Endothelial cell of umbilical vein (primary cell): ENCODE measurements around the gene AHCY. TPM values are rescaled to one million over a fixed set of nuclear protein-coding genes. Genes with fewer than 3 reads are reported as not detected.

Source experiments
- BruUV-seq: library from RNA; stranded (reverse); fragments of 400-500 nt; replicated peaks from 2 replicates; lab custom pipeline; 2021; lab: Mats Ljungman, UMichigan
- CTCF ChIA-PET: fragments of 300-600, 350-600 bp; sonication (Branson Sonifier 250); formaldehyde crosslinking; loops from one replicate; lab custom pipeline; 2021; ENCODE audit warnings: antibody characterized with exemption, inconsistent platforms; lab: Charles Lee
- POLR2A ChIA-PET: fragments of 300-600, 350-600 bp; sonication (Branson Sonifier 250); formaldehyde crosslinking; loops from one replicate; lab custom pipeline; 2021; ENCODE audit warnings: antibody characterized with exemption, inconsistent platforms; lab: Charles Lee
- DNase-seq: peaks from one replicate; pipeline ENCODE4 v3.0.0-alpha.2; 2011; ENCODE audit warnings: low read depth, low spot score
- FAIRE-seq: peaks from 2 replicates; lab custom pipeline; 2011; peaks lifted over from hg19 to GRCh38; lab: Jason Lieb, UNC
- H2AFZ ChIP-seq: 2 replicates; pipeline ENCODE4 v1.6.0; 2012; ENCODE audit warnings: low read depth, low read length, control low read depth, inconsistent platforms
- H3K27ac ChIP-seq: 2 replicates; pipeline ENCODE4 v1.5.1; 2011; ENCODE audit warnings: low read depth, mild to moderate bottlenecking, control low read depth, low read length, moderate library complexity; ENCODE audit not compliant: insufficient read depth
- H3K27me3 ChIP-seq, 2 experiments: 2 replicates each; pipeline versions ENCODE4 v1.6.0 to v1.6.1; 2011; ENCODE audit warnings: low read length in 2 of 2, mixed read lengths in 1 of 2; ENCODE audit not compliant: control insufficient read depth in 2 of 2, insufficient read depth in 2 of 2
- H3K36me3 ChIP-seq, 2 experiments: 2 replicates in 1 of 2; 3 replicates in 1 of 2; pipeline ENCODE4 v1.5.1; 2011; ENCODE audit warnings: low read length in 2 of 2, mild to moderate bottlenecking in 1 of 2, moderate library complexity in 1 of 2; ENCODE audit not compliant: control insufficient read depth in 2 of 2, insufficient read depth in 2 of 2; ENCODE audit errors: extremely low read depth in 1 of 2
- H3K4me1 ChIP-seq: 3 replicates; pipeline ENCODE4 v1.5.1; 2011; ENCODE audit warnings: mild to moderate bottlenecking, low read length; ENCODE audit not compliant: control insufficient read depth, insufficient read depth; ENCODE audit errors: extremely low read depth
- H3K4me2 ChIP-seq: 2 replicates; pipeline ENCODE4 v1.6.1; 2011; ENCODE audit warnings: low read length, control low read depth, mixed read lengths; ENCODE audit not compliant: insufficient read depth
- H3K4me3 ChIP-seq, 3 experiments: fragments of 200-600 bp in 1 of 3; sonication (generic), shearing (Covaris generic) in 1 of 3; replicated peaks in 1 of 3; 2 replicates each; pipeline ENCODE4 v1.5.1; 2011 to 2016; ENCODE audit warnings: control low read depth in 3 of 3, low read length in 3 of 3, mild to moderate bottlenecking in 2 of 3, inconsistent platforms in 1 of 3, low read depth in 1 of 3, moderate library complexity in 1 of 3; ENCODE audit not compliant: insufficient read depth in 1 of 3
- H3K79me2 ChIP-seq: 2 replicates; pipeline ENCODE4 v1.6.0; 2012; ENCODE audit warnings: low read length, inconsistent platforms; ENCODE audit not compliant: control insufficient read depth, insufficient read depth
- H3K9ac ChIP-seq: replicated peaks from 2 replicates; pipeline ENCODE3; 2011; ENCODE audit warnings: low read length, control low read depth; ENCODE audit not compliant: insufficient read depth; ENCODE audit errors: extremely low read depth
- H3K9me1 ChIP-seq: replicated peaks from 3 replicates; pipeline ENCODE4 v1.6.0; 2011; ENCODE audit warnings: mild to moderate bottlenecking, low read length; ENCODE audit not compliant: control insufficient read depth, insufficient read depth; ENCODE audit errors: extremely low read depth
- H3K9me3 ChIP-seq: replicated peaks from 2 replicates; pipeline ENCODE4 v1.5.1; 2012; ENCODE audit warnings: low read length, inconsistent platforms; ENCODE audit not compliant: control insufficient read depth, insufficient read depth
- H4K20me1 ChIP-seq: replicated peaks from 2 replicates; pipeline ENCODE3; 2011; ENCODE audit warnings: mild to moderate bottlenecking, low read length; ENCODE audit not compliant: control insufficient read depth, insufficient read depth; ENCODE audit errors: extremely low read depth
- EZH2 ChIP-seq: IDR thresholded peaks from 2 replicates; pipeline ENCODE4 v1.6.1; 2012; ENCODE audit warnings: borderline replicate concordance, low read depth, mild to moderate bottlenecking, moderate library complexity, low read length, inconsistent platforms; ENCODE audit not compliant: severe bottlenecking
- FOS ChIP-seq: IDR thresholded peaks from 2 replicates; pipeline ENCODE4 v1.6.1; 2011; ENCODE audit warnings: mild to moderate bottlenecking, low read length, moderate library complexity, borderline replicate concordance; ENCODE audit not compliant: insufficient read depth
- GATA2 ChIP-seq: IDR thresholded peaks from 2 replicates; pipeline ENCODE4 v1.7.0; 2011; ENCODE audit warnings: low read depth, mild to moderate bottlenecking, moderate library complexity, mixed read lengths, low read length; ENCODE audit not compliant: insufficient read length, insufficient read depth
- JUN ChIP-seq: IDR thresholded peaks from 2 replicates; pipeline ENCODE4 v1.6.1; 2011; ENCODE audit warnings: borderline replicate concordance, low read depth; ENCODE audit not compliant: insufficient read length, insufficient read depth
- MYC ChIP-seq: IDR thresholded peaks from one replicate; pipeline ENCODE4 v1.6.1; 2011; ENCODE audit warnings: mild to moderate bottlenecking, low read depth, low read length
- POLR2A ChIP-seq: IDR thresholded peaks from 2 replicates; pipeline ENCODE4 v1.6.1; 2012; ENCODE audit warnings: low read depth, mild to moderate bottlenecking, control low read depth, low read length
- POLR2AphosphoS5 ChIP-seq: IDR thresholded peaks from 2 replicates; pipeline ENCODE4 v1.6.1; 2012; ENCODE audit warnings: low read depth, mild to moderate bottlenecking, control low read depth, low read length, moderate library complexity; ENCODE audit not compliant: insufficient read depth
- dilution Hi-C: fragments of 300-500 bp; cut with MboI; formaldehyde crosslinking; loops from one replicate; pipeline ENCODE4 v1.15.0; 2019; ENCODE audit warnings: low sequenced_read_pairs; ENCODE audit not compliant: extremely low pct_ligation_motif_present
- intact Hi-C: fragments of 100-400 bp; cut with micrococcal nuclease; formaldehyde crosslinking; loops from one replicate; pipeline ENCODE4 v1.10.0; 2022
- polyA plus RNA-seq, 4 experiments: library from polyadenylated mRNA; depleted of rRNA in 3 of 4; stranded (reverse) in 3 of 4; unstranded in 1 of 4; fragments of >200 nt; gene quantifications; 2 replicates each; pipeline versions ENCODE4 v1.2.1 to v1.2.3, GENCODE V29; 2011 to 2012; ENCODE audit warnings: missing spikeins in 1 of 4
- total RNA-seq: library from RNA; stranded (reverse); gene quantifications from 2 replicates; pipeline ENCODE4 v1.2.3, GENCODE V29; 2021
- TF ChIP-seq, protein P1 (sequence below): IDR thresholded peaks from 2 replicates; pipeline ENCODE4 v1.6.1; 2011; ENCODE audit not compliant: insufficient read depth, insufficient read length
- TF ChIP-seq, protein P2 (sequence below), 2 donors: IDR thresholded peaks; 1 replicate in 1 of 2; 2 replicates in 1 of 2; pipeline ENCODE4 v1.5.1; 2011; ENCODE audit warnings: low read length in 2 of 2, mild to moderate bottlenecking in 2 of 2, moderate library complexity in 2 of 2, control low read depth in 1 of 2, inconsistent platforms in 1 of 2, low read depth in 1 of 2; ENCODE audit not compliant: insufficient read depth in 1 of 2; ENCODE audit errors: extremely low read depth in 1 of 2

AHCY gene
- total and polyA plus RNA-seq, 2 donors (not counting 3 experiments of a cell fraction or from before 2014, with no cell fraction given): 94.7 to 168 TPM

DNA sequence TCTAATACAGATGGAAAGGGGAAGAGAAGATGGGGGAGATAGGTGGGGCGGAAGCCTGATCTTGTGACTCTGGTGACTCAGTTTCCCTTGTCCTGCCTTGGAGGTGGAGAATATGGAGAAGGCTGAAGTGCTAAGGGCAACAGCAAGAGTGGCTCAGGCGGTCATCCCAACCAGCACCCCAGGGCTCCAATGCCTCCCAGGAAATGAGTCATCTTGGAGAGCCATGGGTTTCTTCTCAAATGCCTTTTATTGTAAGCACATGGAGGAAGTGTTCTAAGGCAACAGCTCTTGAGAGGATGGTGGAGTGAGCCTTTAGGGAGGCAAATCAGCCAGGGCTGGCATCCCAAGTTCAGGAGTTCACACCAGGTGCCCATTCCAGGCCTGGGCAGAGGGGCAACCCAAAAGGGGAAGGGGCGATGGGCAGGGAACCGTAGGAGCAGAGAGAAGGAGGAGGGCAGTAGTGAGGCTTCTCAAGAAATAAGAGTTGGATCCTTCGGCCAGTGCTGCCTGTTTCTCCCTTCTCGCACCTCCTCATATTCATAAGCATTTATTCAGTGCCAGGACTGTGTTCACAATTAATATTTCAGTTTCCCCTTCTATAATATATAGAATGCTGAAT lies 13.2 kb upstream of the AHCY start:
- Histone ChIP-seq H3K27ac (no peak overlapping the region), H3K4me2 (no peak overlapping the region), H3K9ac (no peak overlapping the region), H3K36me3 (no peaks in the 10 kb centered on the region), H3K9me3 (no peaks in the 10 kb centered on the region), H4K20me1 (no peaks in the 10 kb centered on the region), H3K79me2 (no peaks in the 10 kb centered on the region), H3K27me3 (no peaks in the 10 kb centered on the region), H3K4me3 (no peak overlapping the region), H2AFZ (no peak overlapping the region), H3K4me1 (peaks cover 9% of the 10 kb centered on the region), H3K9me1 (no peaks in the 10 kb centered on the region)
- FAIRE-seq (no peak), DNase-seq (no peak)
- dilution Hi-C loops: no loop called here
- intact Hi-C loops: no loop called here
- no TSS peak for BruUV-seq
- TF ChIP-seq, protein P1, sequence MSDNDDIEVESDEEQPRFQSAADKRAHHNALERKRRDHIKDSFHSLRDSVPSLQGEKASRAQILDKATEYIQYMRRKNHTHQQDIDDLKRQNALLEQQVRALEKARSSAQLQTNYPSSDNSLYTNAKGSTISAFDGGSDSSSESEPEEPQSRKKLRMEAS: no peak
- POLR2A ChIA-PET: no interaction called here
- CTCF ChIA-PET: interaction anchor here (1.3 kb wide), 1 partner anchor 254 kb away, joined by 3 read pairs; no protein-coding TSS in a partner anchor

DNA sequence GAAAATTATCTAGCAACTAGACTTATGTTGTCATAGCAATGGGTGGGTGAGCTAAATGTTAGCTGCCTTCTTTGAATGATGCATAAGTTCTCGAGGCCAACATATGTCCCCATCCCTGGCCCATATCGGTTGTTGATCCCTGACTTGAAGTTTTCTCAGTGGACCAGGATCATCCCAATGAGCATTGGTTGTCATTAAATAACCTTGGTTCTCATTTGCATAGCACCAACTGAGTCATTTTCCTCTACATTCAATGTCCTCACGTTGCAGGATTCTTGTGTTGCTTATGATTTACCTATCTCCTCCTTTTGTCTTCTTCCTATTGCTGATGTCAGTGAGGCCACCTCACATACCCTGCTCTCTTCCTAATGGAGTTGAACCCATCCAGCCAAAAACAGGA lies 12.1 kb upstream of the AHCY start:
- no peaks in the 10 kb centered on the region for H3K36me3 ChIP-seq
- H3K4me2 ChIP-seq: no peak overlapping the region
- H2AFZ ChIP-seq: no peak overlapping the region
- no peaks in the 10 kb centered on the region for H4K20me1 ChIP-seq
- DNase-seq (no peak), FAIRE-seq (no peak)
- no peak overlapping the region for H3K27ac ChIP-seq
- CTCF ChIA-PET: interaction anchor here (5.6 kb wide), 1 partner anchor 210 kb away, joined by 107 read pairs; no protein-coding TSS in a partner anchor
- POLR2A ChIA-PET: no interaction called here
- no TSS peak for BruUV-seq
- no peak overlapping the region for H3K9ac ChIP-seq
- no peaks in the 10 kb centered on the region for H3K27me3 ChIP-seq
- intact Hi-C loops: no loop called here
- H3K9me3 ChIP-seq: no peaks in the 10 kb centered on the region
- no peak overlapping the region for H3K4me3 ChIP-seq
- peaks cover 9% of the 10 kb centered on the region for H3K4me1 ChIP-seq
- TF ChIP-seq JUN: no peak
- no peak for TF ChIP-seq FOS
- no peak for TF ChIP-seq MYC
- TF ChIP-seq POLR2A: no peak
- TF ChIP-seq, protein P2, sequence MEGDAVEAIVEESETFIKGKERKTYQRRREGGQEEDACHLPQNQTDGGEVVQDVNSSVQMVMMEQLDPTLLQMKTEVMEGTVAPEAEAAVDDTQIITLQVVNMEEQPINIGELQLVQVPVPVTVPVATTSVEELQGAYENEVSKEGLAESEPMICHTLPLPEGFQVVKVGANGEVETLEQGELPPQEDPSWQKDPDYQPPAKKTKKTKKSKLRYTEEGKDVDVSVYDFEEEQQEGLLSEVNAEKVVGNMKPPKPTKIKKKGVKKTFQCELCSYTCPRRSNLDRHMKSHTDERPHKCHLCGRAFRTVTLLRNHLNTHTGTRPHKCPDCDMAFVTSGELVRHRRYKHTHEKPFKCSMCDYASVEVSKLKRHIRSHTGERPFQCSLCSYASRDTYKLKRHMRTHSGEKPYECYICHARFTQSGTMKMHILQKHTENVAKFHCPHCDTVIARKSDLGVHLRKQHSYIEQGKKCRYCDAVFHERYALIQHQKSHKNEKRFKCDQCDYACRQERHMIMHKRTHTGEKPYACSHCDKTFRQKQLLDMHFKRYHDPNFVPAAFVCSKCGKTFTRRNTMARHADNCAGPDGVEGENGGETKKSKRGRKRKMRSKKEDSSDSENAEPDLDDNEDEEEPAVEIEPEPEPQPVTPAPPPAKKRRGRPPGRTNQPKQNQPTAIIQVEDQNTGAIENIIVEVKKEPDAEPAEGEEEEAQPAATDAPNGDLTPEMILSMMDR (IDR thresholded peaks at IDR 0.05; ENCODE audit: extremely low read depth in 1 of 2, insufficient read depth in 1 of 2, low read depth in 1 of 2, low read length in 2 of 2): no peak
- no peak for TF ChIP-seq EZH2
- TF ChIP-seq, protein P1: no peak
- TF ChIP-seq POLR2AphosphoS5: no peak
- TF ChIP-seq GATA2: no peak
- H3K9me1 ChIP-seq: no peaks in the 10 kb centered on the region
- dilution Hi-C loops: no loop called here
- H3K79me2 ChIP-seq: no peaks in the 10 kb centered on the region
